HCT116 (cell line): ENCODE data around the gene PSKH1. TPM values are rescaled to one million over a fixed set of nuclear protein-coding genes. Genes with fewer than 3 reads are reported as not detected.

ENCODE experiments used
- ATAC-seq: fragments of 200-7000 bp; cut with Tn5 transposase; 2 replicates; pipeline ENCODE4 v1.9.1; 2020; ENCODE audit warnings: mild to moderate bottlenecking, moderate library complexity
- BruUV-seq: library from RNA; stranded (reverse); fragments of 400-500 nt; replicated peaks from 2 replicates; lab custom pipeline; 2021; lab: Mats Ljungman, UMichigan
- CTCF ChIA-PET: fragments of 300-600 bp; sonication (Branson Sonifier 250); formaldehyde crosslinking; loops from one replicate; lab custom pipeline; 2021; ENCODE audit warnings: antibody characterized with exemption; lab: Charles Lee
- POLR2A ChIA-PET: fragments of 300-600, 350-600 bp; sonication (Branson Sonifier 250); formaldehyde crosslinking; loops from one replicate; lab custom pipeline; 2021; ENCODE audit warnings: antibody characterized with exemption; lab: Charles Lee
- RAD21 ChIA-PET, 2 experiments: fragments of 300-600 bp; sonication (Branson Sonifier 250); formaldehyde crosslinking; loops; one replicate each; lab custom pipeline; 2023; ENCODE audit warnings: low total read pairs in 2 of 2; ENCODE audit not compliant: uncharacterized antibody in 2 of 2, unreplicated experiment in 2 of 2, low non-redundant PET in 1 of 2; lab: Charles Lee
- DNase-seq: peaks from one replicate; pipeline ENCODE4 v3.0.0-alpha.2; 2010; ENCODE audit warnings: low read depth, low spot score
- H2AFZ ChIP-seq: fragments of 200-600 bp; shearing (Covaris generic), sonication (generic); 2 replicates; pipeline ENCODE4 v1.6.1; 2017; ENCODE audit warnings: low read depth, mixed run types, mixed read lengths, antibody characterized with exemption, low read length; ENCODE audit not compliant: poor library complexity, severe bottlenecking
- H3K27ac ChIP-seq: 2 replicates; pipeline ENCODE4 v1.5.1; 2012; ENCODE audit warnings: low read depth, low read length
- H3K27me3 ChIP-seq: fragments of 200-600 bp; sonication (generic); 2 replicates; pipeline ENCODE4 v1.6.1; 2016; ENCODE audit warnings: mixed run types, low read length, mixed read lengths; ENCODE audit not compliant: insufficient read depth
- H3K36me3 ChIP-seq, 2 experiments: fragments of 200-500 bp in 1 of 2; fragments of 200-600 bp in 1 of 2; sonication (Bioruptor generic) in 1 of 2; sonication (generic) in 1 of 2; 2 replicates each; pipeline versions ENCODE4 v1.5.1 to v1.6.1; 2014 to 2016; ENCODE audit warnings: low read length in 2 of 2, inconsistent platforms in 1 of 2, mixed read lengths in 1 of 2, mixed run types in 1 of 2; ENCODE audit not compliant: insufficient read depth in 2 of 2, control insufficient read depth in 1 of 2
- H3K4me1 ChIP-seq, 2 experiments: fragments of 200-600 bp in 1 of 2; sonication (generic) in 1 of 2; 2 replicates each; pipeline versions ENCODE4 v1.5.1 to v1.6.1; 2012 to 2017; ENCODE audit warnings: low read length in 2 of 2, inconsistent platforms in 1 of 2, mild to moderate bottlenecking in 1 of 2, mixed read lengths in 1 of 2, mixed run types in 1 of 2, moderate library complexity in 1 of 2; ENCODE audit not compliant: insufficient read depth in 2 of 2, control insufficient read depth in 1 of 2
- H3K4me2 ChIP-seq: fragments of 200-600 bp; sonication (generic); 2 replicates; pipeline ENCODE4 v1.6.1; 2017; ENCODE audit warnings: mixed run types, low read length, mixed read lengths
- H3K4me3 ChIP-seq, 2 experiments: fragments of 200-600 bp in 1 of 2; sonication (generic) in 1 of 2; replicated peaks in 1 of 2; 2 replicates each; pipeline ENCODE4 v1.5.1; 2011 to 2016; ENCODE audit warnings: low read length in 2 of 2, control low read depth in 1 of 2, low read depth in 1 of 2, mild to moderate bottlenecking in 1 of 2, mixed read lengths in 1 of 2, mixed run types in 1 of 2
- H3K79me2 ChIP-seq: fragments of 200-600 bp; sonication (generic); 2 replicates; pipeline ENCODE4 v1.6.1; 2017; ENCODE audit warnings: mild to moderate bottlenecking, mixed run types, low read length, moderate library complexity, mixed read lengths; ENCODE audit not compliant: insufficient read depth
- H3K9ac ChIP-seq: fragments of 200-600 bp; sonication (generic); 2 replicates; pipeline ENCODE4 v1.6.1; 2016; ENCODE audit warnings: low read length, mixed read lengths
- H3K9me2 ChIP-seq: fragments of 200-600 bp; sonication (generic), shearing (Covaris generic); 2 replicates; pipeline ENCODE4 v1.6.1; 2017; ENCODE audit warnings: mixed run types, mild to moderate bottlenecking, moderate library complexity; ENCODE audit not compliant: insufficient read depth
- H3K9me3 ChIP-seq, 2 experiments: fragments of 200-500 bp in 1 of 2; fragments of 200-600 bp in 1 of 2; sonication (Bioruptor generic) in 1 of 2; sonication (generic) in 1 of 2; 2 replicates each; pipeline ENCODE4 v1.6.1; 2014 to 2017; ENCODE audit warnings: low read length in 2 of 2, mixed read lengths in 2 of 2, inconsistent platforms in 1 of 2, low read depth in 1 of 2, mild to moderate bottlenecking in 1 of 2, mixed run types in 1 of 2, moderate library complexity in 1 of 2; ENCODE audit not compliant: control insufficient read depth in 1 of 2, insufficient read depth in 1 of 2
- H4K20me1 ChIP-seq: fragments of 200-600 bp; sonication (generic), shearing (Covaris generic); 2 replicates; pipeline ENCODE4 v1.6.1; 2017; ENCODE audit warnings: mixed run types, mild to moderate bottlenecking, moderate library complexity; ENCODE audit not compliant: insufficient read depth
- ATF3 ChIP-seq: IDR thresholded peaks from 2 replicates; pipeline ENCODE4 v1.6.1; 2012
- EGR1 ChIP-seq: IDR thresholded peaks from 2 replicates; pipeline ENCODE4 v1.6.1; 2012; ENCODE audit warnings: low read depth
- EZH2phosphoT487 ChIP-seq: fragments of 200-600 bp; IDR thresholded peaks from 2 replicates; pipeline ENCODE4 v1.6.1; 2018; ENCODE audit warnings: antibody characterized with exemption, borderline replicate concordance
- REST ChIP-seq: IDR thresholded peaks from 2 replicates; pipeline ENCODE4 v1.6.1; 2012; ENCODE audit warnings: low read depth
- YY1 ChIP-seq: IDR thresholded peaks from 2 replicates; pipeline ENCODE4 v1.6.1; 2011; ENCODE audit warnings: low read length, low read depth, moderate library complexity, mild to moderate bottlenecking; ENCODE audit not compliant: insufficient replicate concordance; ENCODE audit errors: extremely low read depth
- intact Hi-C: fragments of 100-400 bp; cut with micrococcal nuclease; formaldehyde crosslinking; loops from 2 replicates; pipeline ENCODE4 v1.10.0; 2022
- total RNA-seq: library from RNA; stranded (reverse); gene quantifications from one replicate; pipeline ENCODE4 v1.2.1, GENCODE V29; 2021; ENCODE audit not compliant: unreplicated experiment

The PSKH1 gene
- total RNA-seq, 1 experiment from 2014 or later, result 16.2 TPM

GRCh38 chr16:67975321-67976105 lies 82.5 kb downstream of the PSKH1 start:
- no peak for ATAC-seq
- RAD21 ChIA-PET, result no interaction called here
- no peak overlapping the region for H3K9ac ChIP-seq
- H3K9me3 ChIP-seq, result no peaks in the 10 kb centered on the region
- no peaks in the 10 kb centered on the region for H3K9me2 ChIP-seq
- CTCF ChIA-PET, result no interaction called here
- H3K27me3 ChIP-seq, result no peaks in the 10 kb centered on the region
- TF ChIP-seq ATF3, result no peak
- no peak for TF ChIP-seq EGR1
- no peak for TF ChIP-seq YY1
- no peak for TF ChIP-seq EZH2phosphoT487
- no peak for DNase-seq
- H3K4me3 ChIP-seq, result no peak overlapping the region
- POLR2A ChIA-PET, result no interaction called here
- no peaks in the 10 kb centered on the region for H3K79me2 ChIP-seq
- H3K4me2 ChIP-seq, result no peak overlapping the region
- no peaks in the 10 kb centered on the region for H3K4me1 ChIP-seq
- BruUV-seq, result no TSS peak
- intact Hi-C loops, result no loop called here
- H3K27ac ChIP-seq, result no peak overlapping the region
- no peak overlapping the region for H2AFZ ChIP-seq
- no peaks in the 10 kb centered on the region for H4K20me1 ChIP-seq
- H3K36me3 ChIP-seq, result no peaks in the 10 kb centered on the region

- no TSS peak for BruUV-seq
- H3K27me3 ChIP-seq, result no peaks in the 10 kb centered on the region
- TF ChIP-seq REST, result no peak
- ChIA-PET CTCF (no interaction called here), POLR2A (no interaction called here), RAD21 (no interaction called here)
- H3K4me3 ChIP-seq, result no peak overlapping the region
- intact Hi-C loops, result no loop called here
- no peaks in the 10 kb centered on the region for H4K20me1 ChIP-seq
- H3K4me1 ChIP-seq, result no peaks in the 10 kb centered on the region
- H3K79me2 ChIP-seq, result no peaks in the 10 kb centered on the region
- DNase-seq (no peak), ATAC-seq (no peak)
- H3K4me2 ChIP-seq, result no peak overlapping the region
- H3K9ac ChIP-seq, result no peak overlapping the region
- no peak overlapping the region for H2AFZ ChIP-seq
- H3K27ac ChIP-seq, result no peak overlapping the region
- H3K9me3 ChIP-seq, result no peaks in the 10 kb centered on the region
- no peaks in the 10 kb centered on the region for H3K36me3 ChIP-seq
- H3K9me2 ChIP-seq, result no peaks in the 10 kb centered on the region
These were observed 83.2 kb downstream of the PSKH1 start for GRCh38 chr16:67976205-67976604.
